Left lung (tissue), 10 donors: ENCODE data around the gene LRRC41. TPM values are rescaled to one million over a fixed set of nuclear protein-coding genes. Genes with fewer than 3 reads are reported as not detected.
A peak's percentile ranks its signal among the peaks of the same experiment; 100 is the strongest.
"Not testable (repeated sequence)": the region's sequence is repeated elsewhere in the genome, so short reads cannot be mapped to it uniquely, and the experiment has no call there.

Experiments
- ATAC-seq: fragments of 200-7000 bp; cut with Tn5 transposase; one replicate; pipeline ENCODE4 v1.9.1; 2020; ENCODE audit warnings: moderate library complexity
- DNase-seq, 4 donors: peaks; one replicate each; pipeline ENCODE4 v3.0.0-alpha.2; 2013 to 2020
- H3K27ac ChIP-seq, 2 donors: fragments of 200-600 bp; sonication (generic) in 1 of 2; one replicate each; pipeline versions ENCODE4 v1.5.0 to v1.8.0; 2020 to 2021
- H3K27me3 ChIP-seq, 2 donors: fragments of 200-600 bp; sonication (generic) in 1 of 2; one replicate each; pipeline versions ENCODE4 v1.5.0 to v1.8.0; 2020 to 2021
- H3K36me3 ChIP-seq, 2 donors: fragments of 200-600 bp; sonication (generic) in 1 of 2; one replicate each; pipeline versions ENCODE4 v1.5.0 to v1.8.0; 2020 to 2021
- H3K4me1 ChIP-seq, 2 donors: fragments of 200-600 bp; one replicate each; pipeline ENCODE4 v1.8.0; 2021
- H3K4me3 ChIP-seq, 2 donors: fragments of 200-600 bp; sonication (generic) in 1 of 2; one replicate each; pipeline versions ENCODE4 v1.5.0 to v1.8.0; 2020 to 2021; ENCODE audit warnings: mild to moderate bottlenecking in 1 of 2
- H3K9me3 ChIP-seq, 2 donors: fragments of 200-600 bp; sonication (generic) in 1 of 2; one replicate each; pipeline versions ENCODE4 v1.5.0 to v1.8.0; 2020 to 2021
- CTCF ChIP-seq, 2 donors: fragments of 200-600 bp; sonication (generic) in 1 of 2; IDR thresholded peaks; one replicate each; pipeline versions ENCODE4 v1.5.0 to v1.8.0; 2021; ENCODE audit warnings: antibody characterized with exemption in 2 of 2
- intact Hi-C, 2 donors: fragments of 100-400 bp; cut with DNase I; formaldehyde crosslinking; loops; one replicate each; pipeline versions ENCODE4 v1.11.2 to v1.14.2; 2022
- polyA plus RNA-seq, 6 donors: library from polyadenylated mRNA; unstranded; fragments of 120-200 nt; gene quantifications; one replicate each; pipeline ENCODE4 v1.2.1, GENCODE V29; 2013; ENCODE audit not compliant: insufficient read length in 6 of 6
- total RNA-seq, 2 donors: library from RNA; stranded (reverse); fragmentation: NEBNext Ultra II Directional; extraction: Animal tissue kit (Norgen Biotek cat#: 25700); gene quantifications; one replicate each; pipeline ENCODE4 v1.2.1, GENCODE V29; 2021
- donor health status: DM: no; HTN: yes; CAD: no.
- donor health status: DM: no; HTN: no; CAD: no.

The LRRC41 gene
- total and polyA plus RNA-seq, 8 donors: 54.6 to 88.8 (median 78.0) TPM

- Histone ChIP-seq H3K4me1 (no peaks in the 10 kb centered on the region), H3K4me3 (no peak overlapping the region), H3K27ac (no peak overlapping the region), H3K36me3 (no peaks in the 10 kb centered on the region), H3K9me3 (no peaks in the 10 kb centered on the region), H3K27me3 (no peaks in the 10 kb centered on the region)
- ATAC-seq (no peak), DNase-seq (no peak)
- no peak for TF ChIP-seq CTCF (IDR thresholded peaks at IDR 0.05)
- intact Hi-C loops: no loop called here
Measured at GRCh38 chr1:46254668-46255067, 48.7 kb downstream of the LRRC41 start.

GRCh38 chr1:46248122-46248920 lies 55.1 kb downstream of the LRRC41 start:
- H3K36me3 ChIP-seq: no peaks in the 10 kb centered on the region

GRCh38 chr1:46247436-46248121 lies 55.8 kb downstream of the LRRC41 start, which contains the start of gene RAD54L:
Gene RAD54L (plus strand): TSS chr1:46247763. CDS start chr1:46248406, 643 bp downstream.
- Histone ChIP-seq H3K27ac (peak within 1 kb of the TSS; percentile 42 to 65), H3K9me3 (no peaks in the 10 kb centered on the region), H3K36me3 (no peaks in the 10 kb centered on the region), H3K4me3 (peak within 1 kb of the TSS; percentile 61 to 62), H3K27me3 (no peaks in the 10 kb centered on the region), H3K4me1 (peaks cover 0 to 17% of the 10 kb centered on the region in 2 donors)
- intact Hi-C loops: no loop called here
- peak; percentile 93 to 98 (median 96) for DNase-seq
- ATAC-seq: peak; percentile 95
- no peak for TF ChIP-seq CTCF (IDR thresholded peaks at IDR 0.05)

More at GRCh38 chr1:46248122-46248920, 55.1 kb downstream of the LRRC41 start:
- Histone ChIP-seq H3K27ac (no peak overlapping the region), H3K27me3 (no peaks in the 10 kb centered on the region), H3K9me3 (no peaks in the 10 kb centered on the region), H3K4me1 (peaks cover 0 to 17% of the 10 kb centered on the region in 2 donors), H3K4me3 (peak overlapping the region; percentile 61 to 62)
- ATAC-seq: no peak
- DNase-seq: peak in 1 of 4 donors; percentile 38
- intact Hi-C loops: no loop called here
- no peak for TF ChIP-seq CTCF (IDR thresholded peaks at IDR 0.05)

- peak overlapping the region; percentile 42 to 65 for H3K27ac ChIP-seq
- ATAC-seq: peak; percentile 93
- intact Hi-C loops: no loop called here
- no peaks in the 10 kb centered on the region for H3K27me3 ChIP-seq
- H3K36me3 ChIP-seq: no peaks in the 10 kb centered on the region
- no peak for TF ChIP-seq CTCF (IDR thresholded peaks at IDR 0.05)
- peak overlapping the region; percentile 45 to 61 for H3K4me3 ChIP-seq
- no peaks in the 10 kb centered on the region for H3K9me3 ChIP-seq
- H3K4me1 ChIP-seq: peaks cover 0 to 17% of the 10 kb centered on the region in 2 donors
- peak in 3 of 4 donors; percentile 66 to 96 (median 67) for DNase-seq
Measured at GRCh38 chr1:46246548-46247435, 56.6 kb downstream of the LRRC41 start.

- DNase-seq, H3K9me3 ChIP-seq, H3K27me3 ChIP-seq, H3K36me3 ChIP-seq, H3K27ac ChIP-seq, ATAC-seq, H3K4me3 ChIP-seq, intact Hi-C loops: not testable (repeated sequence)
- H3K4me1 ChIP-seq: peaks cover 0 to 17% of the 10 kb centered on the region in 2 donors
Measured at GRCh38 chr1:46246136-46246535, 57.3 kb downstream of the LRRC41 start.
